Upper lobe of left lung (tissue), 6 donors: ENCODE measurements around the gene VOPP1. TPM values are rescaled to one million over a fixed set of nuclear protein-coding genes. Genes with fewer than 3 reads are reported as not detected.

Source experiments
- ATAC-seq, 2 donors: fragments of 200-7000 bp; cut with Tn5 transposase; one replicate each; pipeline ENCODE4 v1.9.1; 2022; ENCODE audit warnings: mild to moderate bottlenecking in 2 of 2, moderate library complexity in 2 of 2; ENCODE audit not compliant: low FRiP score in 2 of 2
- DNase-seq, 2 donors: peaks; one replicate each; pipeline ENCODE4 v3.0.0-alpha.2; 2019 to 2020
- H3K27ac ChIP-seq, 4 donors: fragments of 200-600 bp; sonication (generic); one replicate each; pipeline ENCODE4 v1.5.1; 2016 to 2019
- H3K27me3 ChIP-seq, 4 donors: fragments of 200-600 bp; sonication (generic); one replicate each; pipeline ENCODE4 v1.5.1; 2017 to 2019
- H3K36me3 ChIP-seq, 4 donors: fragments of 200-600 bp; sonication (generic); one replicate each; pipeline ENCODE4 v1.5.1; 2016 to 2019
- H3K4me1 ChIP-seq, 4 donors: fragments of 200-600 bp; sonication (generic); one replicate each; pipeline ENCODE4 v1.5.1; 2018 to 2019
- H3K4me3 ChIP-seq, 4 donors: fragments of 200-600 bp; sonication (generic); one replicate each; pipeline ENCODE4 v1.5.1; 2017 to 2019; ENCODE audit warnings: mild to moderate bottlenecking in 2 of 4, moderate library complexity in 1 of 4
- H3K9me3 ChIP-seq, 4 donors: fragments of 200-600 bp; sonication (generic); one replicate each; pipeline ENCODE4 v1.5.1; 2018 to 2019
- CTCF ChIP-seq, 6 experiments: fragments of 450-650 bp in 4 of 6; fragments of 200-600 bp in 2 of 6; sonication (generic) in 2 of 6; IDR thresholded peaks; one replicate each; pipeline ENCODE4 v1.5.1; 2016 to 2019; ENCODE audit warnings: antibody characterized with exemption in 6 of 6
- EP300 ChIP-seq, 4 donors: sonication (generic); formaldehyde crosslinking; IDR thresholded peaks; one replicate each; pipeline ENCODE4 v1.5.1; 2017; ENCODE audit warnings: antibody characterized with exemption in 4 of 4, control low read depth in 2 of 4
- POLR2A ChIP-seq, 4 donors: fragments of 450-650 bp; IDR thresholded peaks; one replicate each; pipeline ENCODE4 v1.5.1; 2016 to 2017; ENCODE audit warnings: antibody characterized with exemption in 4 of 4, mild to moderate bottlenecking in 2 of 4
- POLR2AphosphoS5 ChIP-seq, 2 donors: sonication (generic); formaldehyde crosslinking; IDR thresholded peaks; one replicate each; pipeline ENCODE4 v1.5.1; 2017; ENCODE audit warnings: antibody characterized with exemption in 2 of 2
- WGBS, 2 donors: methylation state at CpG; one replicate each; pipeline ENCODE4 v1.1.5; 2017 to 2018; 5-methylcytosine and 5-hydroxymethylcytosine counted together
- total RNA-seq, 6 donors: library from RNA; depleted of rRNA in 4 of 6; stranded (reverse); fragments of >200 nt in 4 of 6; gene quantifications; one replicate each; pipeline versions ENCODE4 v1.1.0 to v1.2.1, GENCODE V29; 2016 to 2021
- donor health status: DM: no; HTN: no; CAD: no; lungs with moderate emphysema.
- donor health status: DM: no; HTN: yes; CAD: no; lungs with severe emphysema.

VOPP1 gene
- total RNA-seq, 6 donors from 2014 or later, result 27.2 to 67.6 (median 45.0) TPM

GRCh38 chr7:55499591-55499990 lies 72.7 kb downstream of the VOPP1 start:
- no peak for ATAC-seq
- no peaks in the 10 kb centered on the region for H3K9me3 ChIP-seq
- no peak overlapping the region for H3K27ac ChIP-seq
- H3K27me3 ChIP-seq, result no peaks in the 10 kb centered on the region
- no peak for TF ChIP-seq CTCF (IDR thresholded peaks at IDR 0.05)
- WGBS, 2 donors, result 88% methylated on average over 12 of the region's 12 CpGs
- H3K4me3 ChIP-seq, result no peak overlapping the region
- peaks cover 0 to 22% (median 7%) of the 10 kb centered on the region in 4 donors for H3K36me3 ChIP-seq
- peaks cover 0 to 5% (median 0%) of the 10 kb centered on the region in 4 donors for H3K4me1 ChIP-seq
- DNase-seq, result no peak

GRCh38 chr7:55498770-55499169 lies 73.5 kb downstream of the VOPP1 start:
- no peak for ATAC-seq
- Histone ChIP-seq H3K9me3 (no peaks in the 10 kb centered on the region), H3K36me3 (peaks cover 0 to 22% (median 10%) of the 10 kb centered on the region in 4 donors), H3K4me1 (peaks cover 0 to 5% (median 0%) of the 10 kb centered on the region in 4 donors), H3K27me3 (no peaks in the 10 kb centered on the region), H3K27ac (no peak overlapping the region), H3K4me3 (no peak overlapping the region)
- TF ChIP-seq EP300 (IDR thresholded peaks at IDR 0.05), result no peak
- no peak for TF ChIP-seq POLR2AphosphoS5 (IDR thresholded peaks at IDR 0.05)
- TF ChIP-seq CTCF (IDR thresholded peaks at IDR 0.05), result no peak
- TF ChIP-seq POLR2A (IDR thresholded peaks at IDR 0.05), result no peak
- 90% methylated on average over 4 of the region's 4 CpGs for whole genome bisulfite sequencing, 2 donors
- DNase-seq, result no peak

GRCh38 chr7:55498142-55498541 lies 74.2 kb downstream of the VOPP1 start:
- DNase-seq, result no peak
- Histone ChIP-seq H3K27me3 (no peaks in the 10 kb centered on the region), H3K9me3 (no peaks in the 10 kb centered on the region), H3K4me1 (peaks cover 0 to 5% (median 0%) of the 10 kb centered on the region in 4 donors), H3K27ac (no peak overlapping the region), H3K36me3 (peaks cover 0 to 22% (median 10%) of the 10 kb centered on the region in 4 donors), H3K4me3 (no peak overlapping the region)
- WGBS, 2 donors, result 77 to 92% methylated on average over 7 of the region's 7 CpGs
- no peak for TF ChIP-seq POLR2AphosphoS5 (IDR thresholded peaks at IDR 0.05)
- no peak for TF ChIP-seq EP300 (IDR thresholded peaks at IDR 0.05)
- no peak for TF ChIP-seq CTCF (IDR thresholded peaks at IDR 0.05)
- no peak for TF ChIP-seq POLR2A (IDR thresholded peaks at IDR 0.05)
- no peak for ATAC-seq

GRCh38 chr7:55497521-55497920 lies 74.8 kb downstream of the VOPP1 start:
- DNase-seq (no peak), ATAC-seq (no peak)
- 95 to 100% methylated on average over 7 of the region's 7 CpGs for WGBS, 2 donors
- TF ChIP-seq POLR2A (IDR thresholded peaks at IDR 0.05) (no peak), POLR2AphosphoS5 (IDR thresholded peaks at IDR 0.05) (no peak), CTCF (IDR thresholded peaks at IDR 0.05) (no peak), EP300 (IDR thresholded peaks at IDR 0.05) (no peak)
- Histone ChIP-seq H3K4me1 (peaks cover 0 to 5% (median 0%) of the 10 kb centered on the region in 4 donors), H3K27ac (no peak overlapping the region), H3K36me3 (peaks cover 0 to 26% (median 11%) of the 10 kb centered on the region in 4 donors), H3K27me3 (no peaks in the 10 kb centered on the region), H3K9me3 (no peaks in the 10 kb centered on the region), H3K4me3 (no peak overlapping the region)

- peaks cover 0 to 5% (median 0%) of the 10 kb centered on the region in 4 donors for H3K4me1 ChIP-seq
- H3K27me3 ChIP-seq, result no peaks in the 10 kb centered on the region
- no peak overlapping the region for H3K4me3 ChIP-seq
- DNase-seq (no peak), ATAC-seq (no peak)
- H3K36me3 ChIP-seq, result peaks cover 0 to 32% (median 14%) of the 10 kb centered on the region in 4 donors
- H3K9me3 ChIP-seq, result no peaks in the 10 kb centered on the region
- 93 to 96% methylated on average over 7 to 9 of the region's 9 CpGs for WGBS, 2 donors
- no peak for TF ChIP-seq EP300 (IDR thresholded peaks at IDR 0.05)
- no peak for TF ChIP-seq POLR2AphosphoS5 (IDR thresholded peaks at IDR 0.05)
- TF ChIP-seq CTCF (IDR thresholded peaks at IDR 0.05), result no peak
- TF ChIP-seq POLR2A (IDR thresholded peaks at IDR 0.05), result no peak
- no peak overlapping the region for H3K27ac ChIP-seq
These were observed 75.4 kb downstream of the VOPP1 start for GRCh38 chr7:55496906-55497305.
